AG09309 (cell line): ENCODE measurements around the gene KCTD13.
"Not testable (repeated sequence)": the region's sequence is repeated elsewhere in the genome, so short reads cannot be mapped to it uniquely, and the experiment has no call there.

ENCODE experiments used
- DNase-seq: peaks from one replicate; pipeline ENCODE4 v3.0.0-alpha.2; 2010; ENCODE audit warnings: low read depth
- H3K4me3 ChIP-seq: 2 replicates; pipeline ENCODE4 v1.5.1; 2011; ENCODE audit warnings: mild to moderate bottlenecking, low read depth, low read length, moderate library complexity; ENCODE audit not compliant: control insufficient read depth
- TF ChIP-seq, protein P1 (sequence below): IDR thresholded peaks from 2 replicates; pipeline ENCODE4 v1.5.1; 2011; ENCODE audit warnings: mild to moderate bottlenecking, low read depth, low read length, inconsistent platforms; ENCODE audit not compliant: insufficient read depth, control insufficient read depth; ENCODE audit errors: missing control alignments

KCTD13 gene

DNA sequence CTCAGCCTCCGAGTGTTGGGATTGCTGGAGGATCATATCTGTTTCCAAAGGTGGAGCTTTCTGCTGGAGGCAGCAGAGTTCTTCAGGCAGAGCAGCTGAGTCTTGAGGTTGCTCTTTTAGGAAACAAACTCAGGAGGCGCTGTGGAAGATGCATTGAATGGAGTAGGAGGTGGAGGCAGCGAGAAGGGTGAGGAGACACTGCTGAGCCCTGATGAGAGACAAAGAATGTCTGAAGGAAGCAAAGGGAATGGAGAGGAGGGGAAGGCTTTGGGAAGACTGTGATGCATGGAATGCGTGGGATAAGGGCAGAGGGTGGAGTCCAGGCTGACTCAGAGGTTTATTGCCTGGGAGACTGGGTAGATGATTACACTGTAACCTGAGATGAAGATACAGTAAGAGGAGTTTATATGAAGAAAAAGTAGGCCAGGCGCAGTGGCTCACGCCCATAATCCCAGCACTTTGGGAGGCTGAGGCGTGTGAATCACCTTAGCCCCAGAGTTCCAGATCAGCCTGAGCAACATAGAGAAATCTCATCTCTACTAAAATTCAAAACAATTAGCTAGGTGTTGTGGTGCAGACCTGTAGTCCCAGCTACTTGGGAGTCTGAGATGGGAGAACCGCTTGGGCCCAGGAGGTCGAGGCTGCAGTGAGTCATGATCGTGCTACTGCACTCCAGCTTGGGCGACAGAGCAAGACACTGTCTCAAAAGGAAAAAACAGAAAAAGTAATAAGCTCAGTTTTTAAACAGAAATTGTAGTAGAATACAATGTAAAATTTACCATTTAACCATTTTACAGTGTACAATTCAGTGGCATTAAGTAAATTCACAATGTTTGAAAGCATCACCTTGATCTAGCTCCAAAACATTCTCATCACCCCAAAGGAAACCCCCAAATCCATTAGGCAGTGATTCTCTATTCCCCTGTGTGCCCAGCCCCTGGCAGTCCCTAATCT, 18.1 kb upstream of the KCTD13 start:
- TF ChIP-seq, protein P1, sequence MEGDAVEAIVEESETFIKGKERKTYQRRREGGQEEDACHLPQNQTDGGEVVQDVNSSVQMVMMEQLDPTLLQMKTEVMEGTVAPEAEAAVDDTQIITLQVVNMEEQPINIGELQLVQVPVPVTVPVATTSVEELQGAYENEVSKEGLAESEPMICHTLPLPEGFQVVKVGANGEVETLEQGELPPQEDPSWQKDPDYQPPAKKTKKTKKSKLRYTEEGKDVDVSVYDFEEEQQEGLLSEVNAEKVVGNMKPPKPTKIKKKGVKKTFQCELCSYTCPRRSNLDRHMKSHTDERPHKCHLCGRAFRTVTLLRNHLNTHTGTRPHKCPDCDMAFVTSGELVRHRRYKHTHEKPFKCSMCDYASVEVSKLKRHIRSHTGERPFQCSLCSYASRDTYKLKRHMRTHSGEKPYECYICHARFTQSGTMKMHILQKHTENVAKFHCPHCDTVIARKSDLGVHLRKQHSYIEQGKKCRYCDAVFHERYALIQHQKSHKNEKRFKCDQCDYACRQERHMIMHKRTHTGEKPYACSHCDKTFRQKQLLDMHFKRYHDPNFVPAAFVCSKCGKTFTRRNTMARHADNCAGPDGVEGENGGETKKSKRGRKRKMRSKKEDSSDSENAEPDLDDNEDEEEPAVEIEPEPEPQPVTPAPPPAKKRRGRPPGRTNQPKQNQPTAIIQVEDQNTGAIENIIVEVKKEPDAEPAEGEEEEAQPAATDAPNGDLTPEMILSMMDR: peak; percentile 48
- H3K4me3 ChIP-seq: no peak overlapping the region
- peak; percentile 97 for DNase-seq

- TF ChIP-seq, protein P1: no peak
- H3K4me3 ChIP-seq: no peak overlapping the region
- DNase-seq: no peak
Measured at GRCh38 chr16:29940656-29941055, 14.6 kb upstream of the KCTD13 start.

DNA sequence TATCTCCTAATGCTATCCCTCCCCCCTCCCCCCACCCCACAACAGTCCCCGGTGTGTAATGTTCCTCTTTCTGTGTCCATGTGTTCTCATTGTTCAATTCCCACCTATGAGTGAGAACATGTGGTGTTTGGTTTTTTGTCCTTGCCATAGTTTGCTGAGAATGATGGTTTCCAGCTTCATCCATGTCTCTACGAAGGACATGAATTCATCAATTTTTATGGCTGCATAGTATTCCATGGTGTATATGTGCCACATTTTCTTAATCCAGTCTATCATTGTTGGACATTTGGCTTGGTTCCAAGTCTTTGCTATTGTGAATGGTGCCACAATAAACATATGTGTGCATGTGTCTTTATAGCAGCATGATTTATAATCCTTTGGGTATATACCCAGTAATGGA, 5.7 kb upstream of the KCTD13 start:
- DNase-seq, H3K4me3 ChIP-seq: not testable (repeated sequence)

- peak overlapping the region; percentile 71 for H3K4me3 ChIP-seq
- no peak for DNase-seq
Measured at GRCh38 chr16:29927070-29927905, 1.3 kb upstream of the KCTD13 start.

GRCh38 chr16:29926711-29927052, 656 bp upstream of the KCTD13 start:
- H3K4me3 ChIP-seq: peak overlapping the region; percentile 71
- TF ChIP-seq, protein P1: no peak
- no peak for DNase-seq

More at GRCh38 chr16:29927070-29927905, 1.3 kb upstream of the KCTD13 start:
- TF ChIP-seq, protein P1: no peak

- TF ChIP-seq, protein P1: no peak
- H3K4me3 ChIP-seq: peak overlapping the region; percentile 71
- DNase-seq: no peak
Measured at GRCh38 chr16:29925105-29925756, 795 bp downstream of the KCTD13 start.
